Endodermal cell (in vitro differentiated cells): ENCODE measurements around the gene PARD3B. TPM values are rescaled to one million over a fixed set of nuclear protein-coding genes. Genes with fewer than 3 reads are reported as not detected.

Experiments used
- DNase-seq: peaks from one replicate; pipeline ENCODE4 v3.0.0-alpha.2; 2017
- H3K27ac ChIP-seq: 2 replicates; pipeline ENCODE4 v1.5.1; 2013; ENCODE audit warnings: mild to moderate bottlenecking, low read depth, low read length, moderate library complexity
- H3K27me3 ChIP-seq: 2 replicates; pipeline ENCODE4 v1.6.1; 2013; ENCODE audit warnings: mild to moderate bottlenecking, low read length, moderate library complexity; ENCODE audit not compliant: insufficient read depth, control insufficient read depth, poor library complexity, severe bottlenecking
- H3K36me3 ChIP-seq: 2 replicates; pipeline ENCODE4 v1.7.0; 2013; ENCODE audit warnings: mild to moderate bottlenecking, low read length, moderate library complexity; ENCODE audit not compliant: control insufficient read depth, insufficient read depth
- H3K4me1 ChIP-seq: one replicate; pipeline ENCODE4 v1.7.0; 2013; ENCODE audit warnings: low read length; ENCODE audit not compliant: control insufficient read depth, insufficient read depth
- H3K4me3 ChIP-seq: 2 replicates; pipeline ENCODE4 v1.5.1; 2013; ENCODE audit warnings: mild to moderate bottlenecking, low read length, moderate library complexity
- H3K9ac ChIP-seq: 2 replicates; pipeline ENCODE4 v1.6.1; 2013; ENCODE audit warnings: mild to moderate bottlenecking, low read length, moderate library complexity; ENCODE audit not compliant: poor library complexity, severe bottlenecking; ENCODE audit errors: extremely low read depth
- H3K9me3 ChIP-seq: 2 replicates; pipeline ENCODE4 v1.6.1; 2013; ENCODE audit warnings: mild to moderate bottlenecking, low read length, moderate library complexity; ENCODE audit not compliant: control insufficient read depth
- H3K27ac Mint-ChIP-seq: 2 replicates; pipeline ENCODE4 v1.8.0; 2020; ENCODE audit warnings: mixed read lengths
- H3K27me3 Mint-ChIP-seq: 2 replicates; pipeline ENCODE4 v1.8.0; 2021; ENCODE audit warnings: mild to moderate bottlenecking, mixed read lengths; ENCODE audit not compliant: insufficient read depth
- H3K36me3 Mint-ChIP-seq: 2 replicates; pipeline ENCODE4 v1.8.0; 2020; ENCODE audit warnings: low read depth, mixed read lengths
- H3K4me1 Mint-ChIP-seq: 2 replicates; pipeline ENCODE4 v1.8.0; 2020; ENCODE audit warnings: mixed read lengths
- H3K4me3 Mint-ChIP-seq: 2 replicates; pipeline ENCODE4 v1.8.0; 2020; ENCODE audit warnings: mild to moderate bottlenecking, moderate library complexity, mixed read lengths
- H3K9me3 Mint-ChIP-seq: 2 replicates; pipeline ENCODE4 v1.8.0; 2020; ENCODE audit warnings: mild to moderate bottlenecking, mixed read lengths
- WGBS, 2 experiments: methylation state at CpG; one replicate each; pipeline versions ENCODE4 v1.1.5 to v1.1.7; 2013; ENCODE audit warnings: missing lambda C conversion rate in 2 of 2, mixed read lengths in 1 of 2; ENCODE audit not compliant: insufficient coverage in 1 of 2, insufficient read length in 1 of 2; 5-methylcytosine and 5-hydroxymethylcytosine counted together
- total RNA-seq, 2 donors: library from RNA; stranded (reverse); fragmentation: NEBNext Ultra II Directional in 1 of 2; extraction: Animal tissue kit (Norgen Biotek cat#: 25700) in 1 of 2; gene quantifications; 2 replicates in 1 of 2; 3 replicates in 1 of 2; pipeline ENCODE4 v1.2.1, GENCODE V29; 2021
- TF ChIP-seq, protein P1 (sequence below): fragments of 200-600 bp; sonication (generic); conservative IDR thresholded peaks from 2 replicates; pipeline ENCODE4 v1.5.0; 2021; ENCODE audit warnings: antibody characterized with exemption, mild to moderate bottlenecking

Gene PARD3B
- total RNA-seq, 2 donors from 2014 or later, result 2.5 to 5.6 TPM

DNA sequence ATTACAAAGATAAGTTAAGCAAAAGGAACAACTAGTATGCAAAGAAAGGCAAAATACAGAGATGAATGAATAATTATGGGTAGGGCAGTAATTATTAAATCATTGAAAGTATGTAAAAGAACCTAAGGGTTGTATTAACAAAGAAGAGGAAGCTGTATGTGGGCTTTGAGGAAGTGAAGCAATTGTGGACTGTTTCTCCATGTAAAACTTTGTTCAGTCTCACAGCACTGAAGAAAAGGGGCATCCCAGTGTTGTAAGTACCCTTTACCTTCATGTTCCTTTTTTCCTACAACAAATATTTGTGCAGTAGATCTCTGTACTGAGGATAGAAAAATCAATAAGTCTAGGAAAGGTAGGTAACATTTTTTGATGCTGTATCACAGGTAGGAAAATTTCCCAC lies 748.3 kb downstream of the PARD3B start:
- Histone ChIP-seq H3K4me3 (no peak overlapping the region), H3K36me3 (no peaks in the 10 kb centered on the region), H3K27me3 (no peaks in the 10 kb centered on the region), H3K9me3 (peaks cover 11% of the 10 kb centered on the region), H3K4me1 (peaks cover 9% of the 10 kb centered on the region), H3K27ac (no peak overlapping the region), H3K9ac (no peak overlapping the region)
- TF ChIP-seq, protein P1, sequence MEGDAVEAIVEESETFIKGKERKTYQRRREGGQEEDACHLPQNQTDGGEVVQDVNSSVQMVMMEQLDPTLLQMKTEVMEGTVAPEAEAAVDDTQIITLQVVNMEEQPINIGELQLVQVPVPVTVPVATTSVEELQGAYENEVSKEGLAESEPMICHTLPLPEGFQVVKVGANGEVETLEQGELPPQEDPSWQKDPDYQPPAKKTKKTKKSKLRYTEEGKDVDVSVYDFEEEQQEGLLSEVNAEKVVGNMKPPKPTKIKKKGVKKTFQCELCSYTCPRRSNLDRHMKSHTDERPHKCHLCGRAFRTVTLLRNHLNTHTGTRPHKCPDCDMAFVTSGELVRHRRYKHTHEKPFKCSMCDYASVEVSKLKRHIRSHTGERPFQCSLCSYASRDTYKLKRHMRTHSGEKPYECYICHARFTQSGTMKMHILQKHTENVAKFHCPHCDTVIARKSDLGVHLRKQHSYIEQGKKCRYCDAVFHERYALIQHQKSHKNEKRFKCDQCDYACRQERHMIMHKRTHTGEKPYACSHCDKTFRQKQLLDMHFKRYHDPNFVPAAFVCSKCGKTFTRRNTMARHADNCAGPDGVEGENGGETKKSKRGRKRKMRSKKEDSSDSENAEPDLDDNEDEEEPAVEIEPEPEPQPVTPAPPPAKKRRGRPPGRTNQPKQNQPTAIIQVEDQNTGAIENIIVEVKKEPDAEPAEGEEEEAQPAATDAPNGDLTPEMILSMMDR, result no peak
- Mint-ChIP-seq H3K4me1 (peaks cover 4% of the 10 kb centered on the region), H3K27me3 (no peaks in the 10 kb centered on the region), H3K4me3 (no peak overlapping the region), H3K9me3 (no peaks in the 10 kb centered on the region), H3K27ac (no peak overlapping the region), H3K36me3 (no peaks in the 10 kb centered on the region)
- no peak for DNase-seq

DNA sequence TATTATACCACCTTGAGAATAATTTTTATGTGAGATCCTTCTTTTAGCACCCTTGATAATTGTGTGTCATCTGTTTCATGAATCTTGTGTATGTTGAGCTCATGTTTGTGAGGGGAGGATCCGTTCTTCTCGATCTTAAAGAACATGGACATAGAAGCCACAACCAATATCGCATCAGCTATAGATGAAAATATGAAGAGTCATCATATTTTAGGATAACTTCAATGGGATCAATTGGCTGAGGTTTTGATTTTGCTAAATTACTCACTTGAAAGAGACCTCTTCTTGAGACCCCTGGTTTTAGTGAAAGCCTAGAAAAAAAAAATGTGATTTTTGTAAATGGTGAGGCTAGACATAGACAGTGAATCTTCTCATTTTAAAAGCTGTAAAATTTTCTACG lies 751.7 kb downstream of the PARD3B start:
- no peaks in the 10 kb centered on the region for H3K27me3 Mint-ChIP-seq
- H3K27me3 ChIP-seq, result no peaks in the 10 kb centered on the region
- H3K9me3 ChIP-seq, result peaks cover 5% of the 10 kb centered on the region
- H3K27ac ChIP-seq, result no peak overlapping the region
- H3K36me3 Mint-ChIP-seq, result no peaks in the 10 kb centered on the region
- no peak overlapping the region for H3K9ac ChIP-seq
- no peaks in the 10 kb centered on the region for H3K9me3 Mint-ChIP-seq
- no peak overlapping the region for H3K4me3 Mint-ChIP-seq
- WGBS, 2 experiments, result 93 to 100% methylated on average over 1 to 4 of the region's 4 CpGs
- H3K36me3 ChIP-seq, result no peaks in the 10 kb centered on the region
- no peak overlapping the region for H3K4me3 ChIP-seq
- peaks cover 4% of the 10 kb centered on the region for H3K4me1 ChIP-seq
- H3K4me1 Mint-ChIP-seq, result peaks cover 13% of the 10 kb centered on the region
- TF ChIP-seq, protein P1, result no peak
- DNase-seq, result no peak
- H3K27ac Mint-ChIP-seq, result no peak overlapping the region

DNA sequence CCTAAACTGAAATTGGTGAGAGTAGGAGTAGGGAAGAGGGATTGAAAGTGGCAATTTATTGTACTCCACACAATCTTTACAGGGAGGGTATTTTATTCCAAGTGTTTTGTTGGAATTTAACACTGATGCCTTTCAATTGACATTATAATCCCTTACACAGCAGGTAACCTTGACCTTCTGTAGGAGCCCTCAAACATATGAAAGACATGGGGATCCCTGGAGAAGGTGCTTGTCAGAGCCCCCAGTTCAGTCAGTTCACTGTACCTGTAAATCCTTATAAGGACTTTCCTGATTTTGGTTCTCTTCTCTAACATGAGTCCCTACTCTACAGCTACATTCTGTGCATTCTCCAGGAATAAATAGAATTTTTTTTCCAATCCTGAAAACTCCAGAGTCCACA lies 752.1 kb downstream of the PARD3B start:
- no peak overlapping the region for H3K27ac ChIP-seq
- no peaks in the 10 kb centered on the region for H3K36me3 Mint-ChIP-seq
- no peaks in the 10 kb centered on the region for H3K27me3 ChIP-seq
- H3K9ac ChIP-seq, result no peak overlapping the region
- H3K27ac Mint-ChIP-seq, result no peak overlapping the region
- DNase-seq, result no peak
- peaks cover 2% of the 10 kb centered on the region for H3K9me3 ChIP-seq
- H3K4me1 Mint-ChIP-seq, result peaks cover 13% of the 10 kb centered on the region
- no peak overlapping the region for H3K4me3 Mint-ChIP-seq
- no peaks in the 10 kb centered on the region for H3K36me3 ChIP-seq
- peaks cover 3% of the 10 kb centered on the region for H3K4me1 ChIP-seq
- H3K27me3 Mint-ChIP-seq, result no peaks in the 10 kb centered on the region
- H3K4me3 ChIP-seq, result no peak overlapping the region
- TF ChIP-seq, protein P1, result no peak
- H3K9me3 Mint-ChIP-seq, result no peaks in the 10 kb centered on the region
